Measurements from ENCODE around the gene DDX11.
"Not testable (repeated sequence)": the region's sequence is repeated elsewhere in the genome, so short reads cannot be mapped to it uniquely, and the experiment has no call there.

Gene DDX11

GRCh38 chr12:31035226-31035625, 38.4 kb upstream of the DDX11 start:
- FAIRE-seq (no peak), DNase-seq (ENCODE audit: insufficient read length, low spot score) (no peak)
- TF ChIP-seq POU2F2 (IDR thresholded peaks at IDR 0.05; ENCODE audit: low read depth, low read length) (no peak), TAF1 (IDR thresholded peaks at IDR 0.05; ENCODE audit: low read depth, low read length) (no peak), SPI1 (IDR thresholded peaks at IDR 0.05; ENCODE audit: low read depth, low read length) (no peak), PAX5 (IDR thresholded peaks at IDR 0.05; ENCODE audit: insufficient read depth, low read length, severe bottlenecking) (no peak), POLR2A (IDR thresholded peaks at IDR 0.05; ENCODE audit: low read depth, low read length) (no peak), POLR2AphosphoS5 (IDR thresholded peaks at IDR 0.05; ENCODE audit: low read depth, low read length) (no peak)

- FAIRE-seq (no peak), DNase-seq (ENCODE audit: insufficient read length, low spot score) (no peak)
- TF ChIP-seq PAX5 (IDR thresholded peaks at IDR 0.05; ENCODE audit: insufficient read depth, low read length, severe bottlenecking) (no peak), POU2F2 (IDR thresholded peaks at IDR 0.05; ENCODE audit: low read depth, low read length) (no peak), TAF1 (IDR thresholded peaks at IDR 0.05; ENCODE audit: low read depth, low read length) (no peak), POLR2A (IDR thresholded peaks at IDR 0.05; ENCODE audit: low read depth, low read length) (no peak)
Observed at GRCh38 chr12:31035967-31036665, 37.5 kb upstream of the DDX11 start.

GRCh38 chr12:31037028-31037427, 36.6 kb upstream of the DDX11 start:
- no peak for DNase-seq (ENCODE audit: insufficient read length, low spot score)
- no peak for FAIRE-seq
- no peak for TF ChIP-seq TAF1 (IDR thresholded peaks at IDR 0.05; ENCODE audit: low read depth, low read length)
- no peak for TF ChIP-seq POLR2AphosphoS5 (IDR thresholded peaks at IDR 0.05; ENCODE audit: low read depth, low read length)
- no peak for TF ChIP-seq POU2F2 (IDR thresholded peaks at IDR 0.05; ENCODE audit: low read depth, low read length)
- no peak for TF ChIP-seq PAX5 (IDR thresholded peaks at IDR 0.05; ENCODE audit: insufficient read depth, low read length, severe bottlenecking)

GRCh38 chr12:31037931-31038330, 35.7 kb upstream of the DDX11 start:
- DNase-seq (ENCODE audit: insufficient read length, low spot score) (no peak), FAIRE-seq (no peak)
- TF ChIP-seq PAX5 (IDR thresholded peaks at IDR 0.05; ENCODE audit: insufficient read depth, low read length, severe bottlenecking) (no peak), SPI1 (IDR thresholded peaks at IDR 0.05; ENCODE audit: low read depth, low read length) (no peak), POU2F2 (IDR thresholded peaks at IDR 0.05; ENCODE audit: low read depth, low read length) (no peak), POLR2AphosphoS5 (IDR thresholded peaks at IDR 0.05; ENCODE audit: low read depth, low read length) (no peak), TAF1 (IDR thresholded peaks at IDR 0.05; ENCODE audit: low read depth, low read length) (no peak), POLR2A (IDR thresholded peaks at IDR 0.05; ENCODE audit: low read depth, low read length) (no peak)

- no peak for FAIRE-seq
- TF ChIP-seq POLR2AphosphoS5 (IDR thresholded peaks at IDR 0.05; ENCODE audit: low read depth, low read length) (no peak), SPI1 (IDR thresholded peaks at IDR 0.05; ENCODE audit: low read depth, low read length) (no peak), POU2F2 (IDR thresholded peaks at IDR 0.05; ENCODE audit: low read depth, low read length) (no peak), TAF1 (IDR thresholded peaks at IDR 0.05; ENCODE audit: low read depth, low read length) (no peak), POLR2A (IDR thresholded peaks at IDR 0.05; ENCODE audit: low read depth, low read length) (no peak), PAX5 (IDR thresholded peaks at IDR 0.05; ENCODE audit: insufficient read depth, low read length, severe bottlenecking) (no peak)
- DNase-seq (ENCODE audit: insufficient read length, low spot score), result no peak
Observed at GRCh38 chr12:31041033-31041564, 32.6 kb upstream of the DDX11 start.

- not testable (repeated sequence) for DNase-seq (ENCODE audit: insufficient read length, low spot score); FAIRE-seq
Observed at GRCh38 chr12:31050143-31050542, 23.5 kb upstream of the DDX11 start.

- DNase-seq (ENCODE audit: insufficient read length, low spot score); FAIRE-seq: not testable (repeated sequence)
Observed at GRCh38 chr12:31050548-31050947, 23.1 kb upstream of the DDX11 start.

- DNase-seq (ENCODE audit: insufficient read length, low spot score), result not testable (repeated sequence)
Observed at GRCh38 chr12:31051692-31052091, 22.0 kb upstream of the DDX11 start.

GRCh38 chr12:31052121-31052520, 21.5 kb upstream of the DDX11 start:
- not testable (repeated sequence) for FAIRE-seq

More at GRCh38 chr12:31051692-31052091, 22.0 kb upstream of the DDX11 start:
- FAIRE-seq, result peak; percentile 35

GRCh38 chr12:31052666-31053439, 20.8 kb upstream of the DDX11 start:
- FAIRE-seq, result peak; percentile 35
- not testable (repeated sequence) for DNase-seq (ENCODE audit: insufficient read length, low spot score)

More at GRCh38 chr12:31052121-31052520, 21.5 kb upstream of the DDX11 start:
- not testable (repeated sequence) for DNase-seq (ENCODE audit: insufficient read length, low spot score)

GRCh38 chr12:31053944-31054343, 19.7 kb upstream of the DDX11 start:
- DNase-seq (ENCODE audit: insufficient read length, low spot score); FAIRE-seq: not testable (repeated sequence)
